HepG2 (cell line): ENCODE results near the gene NDC1. TPM values are rescaled to one million over a fixed set of nuclear protein-coding genes. Genes with fewer than 3 reads are reported as not detected.

Experiments used
- ATAC-seq: fragments of 200-7000 bp; cut with Tn5 transposase; 3 replicates; pipeline ENCODE4 v1.9.1; 2020; ENCODE audit warnings: mild to moderate bottlenecking, moderate library complexity
- BruUV-seq: library from RNA; stranded (reverse); fragments of 400-500 nt; replicated peaks from 2 replicates; lab custom pipeline; 2021; lab: Mats Ljungman, UMichigan
- CTCF ChIA-PET: fragments of 300-600 bp; formaldehyde crosslinking; extraction: SDS; loops from one replicate; lab custom pipeline; 2021; ENCODE audit warnings: low total read pairs, inconsistent platforms, low intra/inter-chr PET ratio; lab: Yijun Ruan, JAX
- POLR2A ChIA-PET: fragments of 350-600 bp; sonication (Branson Sonifier 250); formaldehyde crosslinking; loops from one replicate; lab custom pipeline; 2020; ENCODE audit warnings: antibody characterized with exemption, inconsistent platforms; lab: Yijun Ruan, JAX
- DNase-seq: peaks from one replicate; pipeline ENCODE4 v3.0.0-alpha.2; 2015; ENCODE audit warnings: low spot score
- FAIRE-seq: peaks from 3 replicates; lab custom pipeline; 2011; peaks lifted over from hg19 to GRCh38; lab: Jason Lieb, UNC
- H2AFZ ChIP-seq: one replicate; pipeline ENCODE4 v1.6.1; 2011; ENCODE audit warnings: low read length, inconsistent platforms
- H3K27ac ChIP-seq: fragments of 300-600 bp; 3 replicates; pipeline ENCODE4 v1.8.0; 2011; ENCODE audit warnings: mixed run types, mild to moderate bottlenecking, mixed read lengths, low read length, inconsistent platforms; ENCODE audit not compliant: insufficient read depth; ENCODE audit errors: extremely low read length
- H3K27me3 ChIP-seq, 2 experiments: fragments of 200-600 bp in 1 of 2; 2 replicates in 1 of 2; 3 replicates in 1 of 2; pipeline versions ENCODE4 v1.6.0 to v1.8.0; 2011; ENCODE audit warnings: low read length in 2 of 2, mild to moderate bottlenecking in 2 of 2, moderate library complexity in 2 of 2, inconsistent platforms in 1 of 2; ENCODE audit not compliant: insufficient read depth in 2 of 2, control insufficient read depth in 1 of 2
- H3K36me3 ChIP-seq, 2 experiments: fragments of 200-600 bp in 1 of 2; replicated peaks in 1 of 2; 2 replicates in 1 of 2; 3 replicates in 1 of 2; pipeline versions ENCODE4 v1.5.1 to v1.8.0; 2011; ENCODE audit warnings: low read length in 2 of 2, inconsistent platforms in 1 of 2; ENCODE audit not compliant: insufficient read depth in 2 of 2, control insufficient read depth in 1 of 2
- H3K4me1 ChIP-seq: 2 replicates; pipeline ENCODE4 v1.5.1; 2012; ENCODE audit warnings: low read length, inconsistent platforms; ENCODE audit not compliant: insufficient read depth
- H3K4me2 ChIP-seq: 2 replicates; pipeline ENCODE4 v1.6.0; 2011; ENCODE audit warnings: low read depth, low read length, inconsistent platforms
- H3K4me3 ChIP-seq, 3 experiments: fragments of 200-600 bp in 1 of 3; sonication (generic), shearing (Covaris generic) in 1 of 3; replicated peaks in 1 of 3; 2 replicates each; pipeline ENCODE4 v1.5.1; 2011 to 2016; ENCODE audit warnings: low read length in 3 of 3, inconsistent platforms in 2 of 3, low read depth in 2 of 3, mild to moderate bottlenecking in 2 of 3, control low read depth in 1 of 3, mixed read lengths in 1 of 3; ENCODE audit not compliant: insufficient read depth in 1 of 3
- H3K79me2 ChIP-seq: one replicate; pipeline ENCODE4 v1.6.1; 2011; ENCODE audit warnings: low read length, inconsistent platforms; ENCODE audit not compliant: insufficient read depth
- H3K9ac ChIP-seq: 2 replicates; pipeline ENCODE4 v1.6.0; 2011; ENCODE audit warnings: mild to moderate bottlenecking, low read depth, low read length, inconsistent platforms; ENCODE audit not compliant: insufficient read depth
- H3K9me3 ChIP-seq: 2 replicates; pipeline ENCODE4 v1.5.1; 2012; ENCODE audit warnings: mild to moderate bottlenecking, low read length
- H4K20me1 ChIP-seq: 2 replicates; pipeline ENCODE4 v1.6.0; 2011; ENCODE audit warnings: inconsistent platforms, mild to moderate bottlenecking, low read length, moderate library complexity; ENCODE audit not compliant: insufficient read depth
- CC2D1A ChIP-seq: sonication (generic); formaldehyde crosslinking; IDR thresholded peaks from 2 replicates; pipeline ENCODE4 v1.8.1; 2023; ENCODE audit warnings: mild to moderate bottlenecking, missing genetic modification reagents
- E2F2 ChIP-seq: sonication (generic); formaldehyde crosslinking; IDR thresholded peaks from 2 replicates; pipeline ENCODE4 v1.4.0; 2020; ENCODE audit warnings: missing genetic modification reagents, borderline replicate concordance
- KDM1A ChIP-seq: IDR thresholded peaks from 2 replicates; pipeline ENCODE4 v1.6.1; 2016; ENCODE audit warnings: missing compliant biosample characterization
- KLF6 ChIP-seq: IDR thresholded peaks from 2 replicates; pipeline ENCODE4 v1.8.0; 2016; ENCODE audit warnings: missing biosample characterization, missing genetic modification reagents
- MAFF ChIP-seq: IDR thresholded peaks from 2 replicates; pipeline ENCODE4 v1.6.1; 2011; ENCODE audit warnings: low read depth, low read length, improper control_type of control experiment
- MAFK ChIP-seq, 2 experiments: IDR thresholded peaks in 1 of 2; conservative IDR thresholded peaks in 1 of 2; 2 replicates each; pipeline ENCODE4 v1.6.1; 2011; ENCODE audit warnings: improper control_type of control experiment in 2 of 2, low read length in 2 of 2
- MED13 ChIP-seq: sonication (generic); formaldehyde crosslinking; IDR thresholded peaks from 2 replicates; pipeline ENCODE4 v1.5.0; 2020; ENCODE audit warnings: missing genetic modification reagents
- THAP11 ChIP-seq: IDR thresholded peaks from 2 replicates; pipeline ENCODE4 v1.6.1; 2016; ENCODE audit warnings: missing biosample characterization, missing genetic modification reagents
- XRCC5 ChIP-seq: fragments of 200-400 bp; formaldehyde crosslinking; optimal IDR thresholded peaks from 2 replicates; pipeline ENCODE3; 2017; ENCODE audit warnings: mild to moderate bottlenecking, low read length
- ZNF414 ChIP-seq: sonication (generic); formaldehyde crosslinking; IDR thresholded peaks from 2 replicates; pipeline ENCODE4 v1.5.0; 2020; ENCODE audit warnings: missing genetic modification reagents
- ZNF569 ChIP-seq: sonication (generic); formaldehyde crosslinking; IDR thresholded peaks from 2 replicates; pipeline ENCODE4 v1.5.0; 2020; ENCODE audit warnings: mild to moderate bottlenecking, missing genetic modification reagents, moderate library complexity, borderline replicate concordance
- ZNF614 ChIP-seq: IDR thresholded peaks from 2 replicates; pipeline ENCODE4 v1.6.1; 2018; ENCODE audit warnings: missing biosample characterization, missing genetic modification reagents, inconsistent platforms, borderline replicate concordance
- WGBS: methylation state at CpG from one replicate; pipeline ENCODE4 v1.1.6; 2017; ENCODE audit warnings: low lambda C conversion rate; 5-methylcytosine and 5-hydroxymethylcytosine counted together
- in situ Hi-C: cut with HindIII; loops from 2 replicates; pipeline ENCODE4 v1.10.0; 2017; ENCODE audit warnings: low pct_unique_long_range_greater_than_20kb; ENCODE audit not compliant: extremely low pct_ligation_motif_present
- intact Hi-C: fragments of 100-400 bp; cut with micrococcal nuclease; formaldehyde crosslinking; loops from one replicate; pipeline ENCODE4 v1.10.0; 2022; ENCODE audit not compliant: unreplicated experiment
- polyA plus RNA-seq, 8 experiments: library from polyadenylated mRNA; depleted of rRNA in 3 of 8; stranded (reverse) in 7 of 8; unstranded in 1 of 8; fragments of >200 nt; fragmentation: Illumina TruSeq in 4 of 8; extraction: Trizol in 4 of 8; gene quantifications; 2 replicates each; pipeline versions ENCODE4 v1.2.1 to v1.2.3, GENCODE V29; 2011 to 2016; ENCODE audit warnings: low read depth in 4 of 8, missing spikeins in 1 of 8, mixed read lengths in 1 of 8; ENCODE audit not compliant: insufficient read depth in 1 of 8
- total RNA-seq, 5 experiments: library from RNA; depleted of rRNA; stranded (reverse); fragments of >200 nt; fragmentation: Illumina TruSeq; extraction: Trizol; gene quantifications; 2 replicates each; pipeline ENCODE4 v1.2.3, GENCODE V29; 2016; ENCODE audit warnings: low read depth in 1 of 5
- TF ChIP-seq, protein P1 (sequence below), 2 experiments: sonication (generic) in 1 of 2; formaldehyde crosslinking in 1 of 2; IDR thresholded peaks; 2 replicates each; pipeline versions ENCODE4 v1.4.0 to v1.6.1; 2018 to 2020; ENCODE audit warnings: missing genetic modification reagents in 2 of 2, borderline replicate concordance in 1 of 2, low read depth in 1 of 2, mild to moderate bottlenecking in 1 of 2, missing biosample characterization in 1 of 2
- TF ChIP-seq, protein P2 (sequence below): sonication (generic); formaldehyde crosslinking; conservative IDR thresholded peaks from 2 replicates; pipeline ENCODE4 v1.4.0; 2020; ENCODE audit warnings: mild to moderate bottlenecking, missing genetic modification reagents, moderate library complexity

The NDC1 gene
- total and polyA plus RNA-seq, 2 of the 13 experiments (the other 11 are each of a cell fraction or from before 2014, with no cell fraction given) = 38.1 to 50.9 TPM

DNA sequence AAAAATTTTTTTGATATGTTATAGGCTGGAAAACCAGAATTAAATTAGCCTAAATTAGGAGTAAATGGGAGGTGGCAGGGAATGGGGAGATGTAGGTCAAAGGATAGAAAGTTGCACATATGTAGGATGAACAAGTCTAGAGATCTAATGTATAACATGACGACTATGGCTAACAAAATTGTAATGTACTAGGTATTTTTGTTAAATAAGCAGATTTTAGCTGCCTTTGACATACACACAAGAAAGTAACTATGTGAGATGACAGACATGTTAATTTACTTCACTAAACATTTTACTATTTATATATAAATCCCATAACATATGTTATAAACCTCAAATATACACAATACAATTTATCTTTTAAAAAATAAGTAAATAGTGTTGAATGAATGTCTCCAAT is 68.9 kb downstream of the NDC1 start:
- no peaks in the 10 kb centered on the region for H3K9me3 ChIP-seq
- TF ChIP-seq ZNF614 (CRISPR knock-in tag) (no peak), MAFF (peak; percentile 25; the same call in 1 of the 2 replicates), KDM1A (CRISPR knock-in tag) (no peak), KLF6 (no peak), THAP11 (CRISPR knock-in tag) (no peak), ZNF414 (no peak), MED13 (CRISPR knock-in tag) (no peak), ZNF569 (no peak), MAFK (conservative IDR thresholded peaks at IDR 0.05 in 1 of 2, IDR thresholded peaks at IDR 0.05 in 1 of 2; ENCODE audit: low read length in 2 of 2) (peak in 1 of 2 experiments; percentile 40; a peak in 1 of 4 replicates), XRCC5 (no peak), E2F2 (CRISPR knock-in tag) (no peak), CC2D1A (CRISPR knock-in tag) (no peak)
- TF ChIP-seq, protein P1, sequence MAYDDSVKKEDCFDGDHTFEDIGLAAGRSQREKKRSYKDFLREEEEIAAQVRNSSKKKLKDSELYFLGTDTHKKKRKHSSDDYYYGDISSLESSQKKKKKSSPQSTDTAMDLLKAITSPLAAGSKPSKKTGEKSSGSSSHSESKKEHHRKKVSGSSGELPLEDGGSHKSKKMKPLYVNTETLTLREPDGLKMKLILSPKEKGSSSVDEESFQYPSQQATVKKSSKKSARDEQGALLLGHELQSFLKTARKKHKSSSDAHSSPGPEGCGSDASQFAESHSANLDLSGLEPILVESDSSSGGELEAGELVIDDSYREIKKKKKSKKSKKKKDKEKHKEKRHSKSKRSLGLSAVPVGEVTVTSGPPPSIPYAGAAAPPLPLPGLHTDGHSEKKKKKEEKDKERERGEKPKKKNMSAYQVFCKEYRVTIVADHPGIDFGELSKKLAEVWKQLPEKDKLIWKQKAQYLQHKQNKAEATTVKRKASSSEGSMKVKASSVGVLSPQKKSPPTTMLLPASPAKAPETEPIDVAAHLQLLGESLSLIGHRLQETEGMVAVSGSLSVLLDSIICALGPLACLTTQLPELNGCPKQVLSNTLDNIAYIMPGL (CRISPR knock-in tag; IDR thresholded peaks at IDR 0.05; ENCODE audit: borderline replicate concordance in 1 of 2, low read depth in 1 of 2) = no peak
- TF ChIP-seq, protein P2, sequence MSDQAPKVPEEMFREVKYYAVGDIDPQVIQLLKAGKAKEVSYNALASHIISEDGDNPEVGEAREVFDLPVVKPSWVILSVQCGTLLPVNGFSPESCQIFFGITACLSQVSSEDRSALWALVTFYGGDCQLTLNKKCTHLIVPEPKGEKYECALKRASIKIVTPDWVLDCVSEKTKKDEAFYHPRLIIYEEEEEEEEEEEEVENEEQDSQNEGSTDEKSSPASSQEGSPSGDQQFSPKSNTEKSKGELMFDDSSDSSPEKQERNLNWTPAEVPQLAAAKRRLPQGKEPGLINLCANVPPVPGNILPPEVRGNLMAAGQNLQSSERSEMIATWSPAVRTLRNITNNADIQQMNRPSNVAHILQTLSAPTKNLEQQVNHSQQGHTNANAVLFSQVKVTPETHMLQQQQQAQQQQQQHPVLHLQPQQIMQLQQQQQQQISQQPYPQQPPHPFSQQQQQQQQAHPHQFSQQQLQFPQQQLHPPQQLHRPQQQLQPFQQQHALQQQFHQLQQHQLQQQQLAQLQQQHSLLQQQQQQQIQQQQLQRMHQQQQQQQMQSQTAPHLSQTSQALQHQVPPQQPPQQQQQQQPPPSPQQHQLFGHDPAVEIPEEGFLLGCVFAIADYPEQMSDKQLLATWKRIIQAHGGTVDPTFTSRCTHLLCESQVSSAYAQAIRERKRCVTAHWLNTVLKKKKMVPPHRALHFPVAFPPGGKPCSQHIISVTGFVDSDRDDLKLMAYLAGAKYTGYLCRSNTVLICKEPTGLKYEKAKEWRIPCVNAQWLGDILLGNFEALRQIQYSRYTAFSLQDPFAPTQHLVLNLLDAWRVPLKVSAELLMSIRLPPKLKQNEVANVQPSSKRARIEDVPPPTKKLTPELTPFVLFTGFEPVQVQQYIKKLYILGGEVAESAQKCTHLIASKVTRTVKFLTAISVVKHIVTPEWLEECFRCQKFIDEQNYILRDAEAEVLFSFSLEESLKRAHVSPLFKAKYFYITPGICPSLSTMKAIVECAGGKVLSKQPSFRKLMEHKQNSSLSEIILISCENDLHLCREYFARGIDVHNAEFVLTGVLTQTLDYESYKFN (CRISPR knock-in tag) = no peak
- TF ChIP-seq, all 625 proteins: peak for 2
- H3K4me1 ChIP-seq = no peaks in the 10 kb centered on the region
- CTCF ChIA-PET = no interaction called here
- no TSS peak for BruUV-seq
- FAIRE-seq (no peak), ATAC-seq (no peak), DNase-seq (no peak)
- H2AFZ ChIP-seq = no peak overlapping the region
- H3K4me2 ChIP-seq = no peak overlapping the region
- 93% methylated on average over 1 of the region's 1 CpG for WGBS
- no peak overlapping the region for H3K27ac ChIP-seq
- H3K4me3 ChIP-seq = no peak overlapping the region
- peaks cover 11 to 48% of the 10 kb centered on the region in 2 experiments for H3K36me3 ChIP-seq
- no peaks in the 10 kb centered on the region for H3K27me3 ChIP-seq
- intact Hi-C loops = no loop called here
- POLR2A ChIA-PET = no interaction called here
- no peaks in the 10 kb centered on the region; the same call in 1 of the 2 replicates for H4K20me1 ChIP-seq
- no peak overlapping the region for H3K9ac ChIP-seq
- in situ Hi-C loops = no loop called here
- H3K79me2 ChIP-seq = no peaks in the 10 kb centered on the region
